IPS-20b (cell line): ENCODE results near the gene P3H1.

ENCODE experiments used
- H3K27ac ChIP-seq: one replicate; pipeline ENCODE4 v1.5.1; 2013; ENCODE audit warnings: low read length
- H3K27me3 ChIP-seq: 2 replicates; pipeline ENCODE4 v1.6.1; 2013; ENCODE audit warnings: mild to moderate bottlenecking, low read length, inconsistent platforms; ENCODE audit not compliant: insufficient read depth
- H3K36me3 ChIP-seq: 2 replicates; pipeline ENCODE4 v1.6.1; 2013; ENCODE audit warnings: low read depth, mild to moderate bottlenecking, inconsistent platforms, low read length, moderate library complexity; ENCODE audit not compliant: insufficient read depth
- H3K4me1 ChIP-seq: 2 replicates; pipeline ENCODE4 v1.6.1; 2013; ENCODE audit warnings: mild to moderate bottlenecking, control low read depth, inconsistent platforms, low read length, moderate library complexity; ENCODE audit not compliant: insufficient read depth
- H3K4me3 ChIP-seq: 2 replicates; pipeline ENCODE4 v1.5.1; 2013; ENCODE audit warnings: mild to moderate bottlenecking, low read length, inconsistent platforms
- H3K9ac ChIP-seq: 2 replicates; pipeline ENCODE4 v1.6.1; 2013; ENCODE audit warnings: low read depth, mild to moderate bottlenecking, inconsistent platforms, low read length, moderate library complexity
- H3K9me3 ChIP-seq: 2 replicates; pipeline ENCODE4 v1.6.1; 2013; ENCODE audit warnings: mild to moderate bottlenecking, low read depth, low read length, inconsistent platforms; ENCODE audit not compliant: insufficient read depth

The P3H1 gene

GRCh38 chr1:42786097-42786496, 19.3 kb upstream of the P3H1 start:
- Histone ChIP-seq H3K9me3 (no peaks in the 10 kb centered on the region), H3K27me3 (no peaks in the 10 kb centered on the region), H3K27ac (no peak overlapping the region), H3K4me3 (no peak overlapping the region), H3K9ac (no peak overlapping the region), H3K4me1 (no peaks in the 10 kb centered on the region), H3K36me3 (peaks cover 17% of the 10 kb centered on the region)

- Histone ChIP-seq H3K4me3 (no peak within 1 kb of the TSS), H3K9ac (no peak within 1 kb of the TSS), H3K27ac (no peak within 1 kb of the TSS), H3K4me1 (no peaks in the 10 kb centered on the region), H3K36me3 (peaks cover 26% of the 10 kb centered on the region), H3K9me3 (no peaks in the 10 kb centered on the region), H3K27me3 (no peaks in the 10 kb centered on the region)
Observed at GRCh38 chr1:42784946-42785693, 18.3 kb upstream of the P3H1 start, which contains the start of gene TMEM269. TMEM269 (plus strand) TSS chr1:42784991; CDS start chr1:42789894, 4,903 bp downstream.

GRCh38 chr1:42784547-42784945, 17.7 kb upstream of the P3H1 start:
- no peak overlapping the region for H3K27ac ChIP-seq
- no peaks in the 10 kb centered on the region for H3K27me3 ChIP-seq
- H3K4me1 ChIP-seq = no peaks in the 10 kb centered on the region
- H3K36me3 ChIP-seq = peaks cover 31% of the 10 kb centered on the region
- H3K9me3 ChIP-seq = no peaks in the 10 kb centered on the region
- H3K9ac ChIP-seq = no peak overlapping the region
- no peak overlapping the region for H3K4me3 ChIP-seq

- H3K4me1 ChIP-seq = no peaks in the 10 kb centered on the region
- H3K36me3 ChIP-seq = peaks cover 34% of the 10 kb centered on the region
- no peaks in the 10 kb centered on the region for H3K27me3 ChIP-seq
- no peak overlapping the region for H3K27ac ChIP-seq
- no peak overlapping the region for H3K4me3 ChIP-seq
- H3K9me3 ChIP-seq = no peaks in the 10 kb centered on the region
- H3K9ac ChIP-seq = no peak overlapping the region
Observed at GRCh38 chr1:42783092-42783491, 16.3 kb upstream of the P3H1 start.

GRCh38 chr1:42780176-42780575, 13.3 kb upstream of the P3H1 start:
- no peaks in the 10 kb centered on the region for H3K4me1 ChIP-seq
- H3K36me3 ChIP-seq = peaks cover 55% of the 10 kb centered on the region
- no peak overlapping the region for H3K9ac ChIP-seq
- H3K27ac ChIP-seq = no peak overlapping the region
- no peaks in the 10 kb centered on the region for H3K9me3 ChIP-seq
- no peaks in the 10 kb centered on the region for H3K27me3 ChIP-seq
- H3K4me3 ChIP-seq = no peak overlapping the region

GRCh38 chr1:42779725-42780124, 12.9 kb upstream of the P3H1 start:
- no peak overlapping the region for H3K9ac ChIP-seq
- H3K4me1 ChIP-seq = no peaks in the 10 kb centered on the region
- peaks cover 60% of the 10 kb centered on the region for H3K36me3 ChIP-seq
- H3K27me3 ChIP-seq = no peaks in the 10 kb centered on the region
- H3K4me3 ChIP-seq = no peak overlapping the region
- no peak overlapping the region for H3K27ac ChIP-seq
- H3K9me3 ChIP-seq = no peaks in the 10 kb centered on the region

GRCh38 chr1:42777852-42778251, 11.0 kb upstream of the P3H1 start:
- no peaks in the 10 kb centered on the region for H3K27me3 ChIP-seq
- H3K27ac ChIP-seq = no peak overlapping the region
- no peaks in the 10 kb centered on the region for H3K4me1 ChIP-seq
- peaks cover 66% of the 10 kb centered on the region for H3K36me3 ChIP-seq
- no peak overlapping the region for H3K9ac ChIP-seq
- H3K9me3 ChIP-seq = no peaks in the 10 kb centered on the region
- no peak overlapping the region for H3K4me3 ChIP-seq

- Histone ChIP-seq H3K4me3 (no peak overlapping the region), H3K9me3 (no peaks in the 10 kb centered on the region), H3K36me3 (peaks cover 59% of the 10 kb centered on the region), H3K4me1 (no peaks in the 10 kb centered on the region), H3K27me3 (no peaks in the 10 kb centered on the region), H3K9ac (no peak overlapping the region), H3K27ac (no peak overlapping the region)
Observed at GRCh38 chr1:42776502-42776901, 9.7 kb upstream of the P3H1 start.

- no peaks in the 10 kb centered on the region for H3K4me1 ChIP-seq
- no peak overlapping the region for H3K4me3 ChIP-seq
- no peaks in the 10 kb centered on the region for H3K9me3 ChIP-seq
- no peak overlapping the region for H3K9ac ChIP-seq
- H3K27ac ChIP-seq = no peak overlapping the region
- no peaks in the 10 kb centered on the region for H3K27me3 ChIP-seq
- H3K36me3 ChIP-seq = peaks cover 48% of the 10 kb centered on the region
Observed at GRCh38 chr1:42774928-42775526, 8.2 kb upstream of the P3H1 start.

- Histone ChIP-seq H3K9me3 (no peaks in the 10 kb centered on the region), H3K27ac (no peak overlapping the region), H3K36me3 (peaks cover 42% of the 10 kb centered on the region), H3K27me3 (no peaks in the 10 kb centered on the region), H3K9ac (no peak overlapping the region), H3K4me3 (no peak overlapping the region), H3K4me1 (no peaks in the 10 kb centered on the region)
Observed at GRCh38 chr1:42773420-42773819, 6.6 kb upstream of the P3H1 start.

- Histone ChIP-seq H3K36me3 (peaks cover 17% of the 10 kb centered on the region), H3K4me3 (no peak overlapping the region), H3K27ac (no peak overlapping the region), H3K9ac (no peak overlapping the region), H3K27me3 (no peaks in the 10 kb centered on the region), H3K9me3 (no peaks in the 10 kb centered on the region), H3K4me1 (peaks cover 8% of the 10 kb centered on the region; the same call in 1 of the 2 replicates)
Observed at GRCh38 chr1:42769811-42770210, 3.0 kb upstream of the P3H1 start.

GRCh38 chr1:42768172-42768571, 1.3 kb upstream of the P3H1 start:
- Histone ChIP-seq H3K9ac (peak overlapping the region; percentile 56; the same call in 1 of the 2 replicates), H3K9me3 (no peaks in the 10 kb centered on the region), H3K36me3 (peaks cover 3% of the 10 kb centered on the region; the same call in 1 of the 2 replicates), H3K4me3 (peak overlapping the region; percentile 95), H3K27me3 (no peaks in the 10 kb centered on the region), H3K4me1 (peaks cover 13% of the 10 kb centered on the region; the same call in 1 of the 2 replicates), H3K27ac (no peak overlapping the region)
